Measurements from ENCODE around the gene JAM2.

GRCh38 chr21:25689226-25689625, 50.2 kb downstream of the JAM2 start:
- TF ChIP-seq CTCF (conservative IDR thresholded peaks at IDR 0.05 in 1 of 2, IDR thresholded peaks at IDR 0.05 in 1 of 2; ENCODE audit: extremely low read depth in 1 of 2, insufficient read depth in 1 of 2, low read depth in 1 of 2, low read length in 2 of 2), result no peak
- no peak for TF ChIP-seq EZH2 (IDR thresholded peaks at IDR 0.05; ENCODE audit: borderline replicate concordance, low read length)

Measured in mammary epithelial cell (primary cell).